WTC11 (cell line): ENCODE data around the gene SYCP2L. TPM values are rescaled to one million over a fixed set of nuclear protein-coding genes. Genes with fewer than 3 reads are reported as not detected.
"Not testable (repeated sequence)": the region's sequence is repeated elsewhere in the genome, so short reads cannot be mapped to it uniquely, and the experiment has no call there.

Source experiments
- ATAC-seq: fragments of 200-7000 bp; cut with Tn5 transposase; 2 replicates; pipeline ENCODE4 v1.10.0; 2021; ENCODE audit warnings: mild to moderate bottlenecking, moderate library complexity
- CTCF ChIA-PET: fragments of 300-600 bp; sonication (Branson Sonifier 250); formaldehyde crosslinking; loops from one replicate; lab custom pipeline; 2021; ENCODE audit warnings: antibody characterized with exemption; lab: Charles Lee
- POLR2A ChIA-PET: fragments of 350-600 bp; sonication (Branson Sonifier 250); formaldehyde crosslinking; loops from one replicate; lab custom pipeline; 2021; ENCODE audit warnings: antibody characterized with exemption; lab: Charles Lee
- DNase-seq: peaks from one replicate; pipeline ENCODE4 v3.0.0; 2021; ENCODE audit warnings: low spot score
- H3K27ac Mint-ChIP-seq: 2 replicates; pipeline ENCODE4 v1.8.0; 2021; ENCODE audit warnings: mixed read lengths
- H3K27me3 Mint-ChIP-seq: 2 replicates; pipeline ENCODE4 v1.8.0; 2021; ENCODE audit warnings: low read depth, mild to moderate bottlenecking, moderate library complexity, mixed read lengths
- H3K36me3 Mint-ChIP-seq: 2 replicates; pipeline ENCODE4 v1.8.0; 2021; ENCODE audit warnings: mixed read lengths
- H3K4me1 Mint-ChIP-seq: 2 replicates; pipeline ENCODE4 v1.8.0; 2022; ENCODE audit warnings: mixed read lengths
- H3K4me3 Mint-ChIP-seq: 2 replicates; pipeline ENCODE4 v1.8.0; 2021; ENCODE audit warnings: mild to moderate bottlenecking, moderate library complexity, mixed read lengths
- H3K9me3 Mint-ChIP-seq: 2 replicates; pipeline ENCODE4 v1.8.0; 2021; ENCODE audit warnings: mixed read lengths
- AFF4 ChIP-seq: sonication (generic); formaldehyde crosslinking; IDR thresholded peaks from 2 replicates; pipeline ENCODE4 v1.8.1; 2023; ENCODE audit warnings: mild to moderate bottlenecking, missing genetic modification reagents, borderline replicate concordance
- ATF2 ChIP-seq: sonication (generic); formaldehyde crosslinking; IDR thresholded peaks from 2 replicates; pipeline ENCODE4 v1.8.1; 2022; ENCODE audit warnings: low read depth, missing genetic modification reagents, borderline replicate concordance
- ATF6 ChIP-seq: sonication (generic); formaldehyde crosslinking; IDR thresholded peaks from 2 replicates; pipeline ENCODE4 v1.8.1; 2023; ENCODE audit warnings: mild to moderate bottlenecking, missing genetic modification reagents
- EMX1 ChIP-seq: fragments of 250-450 bp; sonication (Bioruptor Pico); IDR thresholded peaks from 2 replicates; pipeline ENCODE4 v1.8.0; 2021; ENCODE audit warnings: mild to moderate bottlenecking
- ETV6 ChIP-seq: sonication (generic); formaldehyde crosslinking; IDR thresholded peaks from 2 replicates; pipeline ENCODE4 v1.8.1; 2022; ENCODE audit warnings: mild to moderate bottlenecking, missing genetic modification reagents
- FOXK1 ChIP-seq: sonication (generic); formaldehyde crosslinking; IDR thresholded peaks from 2 replicates; pipeline ENCODE4 v1.8.0; 2022; ENCODE audit warnings: mild to moderate bottlenecking, moderate library complexity, missing genetic modification reagents
- FOXP4 ChIP-seq: sonication (generic); formaldehyde crosslinking; IDR thresholded peaks from 2 replicates; pipeline ENCODE4 v1.8.0; 2022; ENCODE audit warnings: mild to moderate bottlenecking, missing genetic modification reagents
- GTF2I ChIP-seq: fragments of 250-450 bp; sonication (Bioruptor Pico); conservative IDR thresholded peaks from 2 replicates; pipeline ENCODE4 v1.4.0; 2021; ENCODE audit warnings: mild to moderate bottlenecking
- JUN ChIP-seq: sonication (generic); formaldehyde crosslinking; IDR thresholded peaks from 2 replicates; pipeline ENCODE4 v1.8.0; 2023; ENCODE audit warnings: mild to moderate bottlenecking, missing genetic modification reagents
- MLX ChIP-seq: sonication (generic); formaldehyde crosslinking; IDR thresholded peaks from 2 replicates; pipeline ENCODE4 v1.8.1; 2023; ENCODE audit warnings: mild to moderate bottlenecking, missing genetic modification reagents, moderate library complexity
- RORB ChIP-seq: fragments of 250-450 bp; sonication (Bioruptor Pico); IDR thresholded peaks from 2 replicates; pipeline ENCODE4 v1.9.0; 2021; ENCODE audit warnings: mild to moderate bottlenecking
- SMAD4 ChIP-seq: sonication (generic); formaldehyde crosslinking; IDR thresholded peaks from 2 replicates; pipeline ENCODE4 v1.8.0; 2022; ENCODE audit warnings: mild to moderate bottlenecking, missing genetic modification reagents
- STAT6 ChIP-seq: sonication (generic); formaldehyde crosslinking; conservative IDR thresholded peaks from 2 replicates; pipeline ENCODE4 v1.8.1; 2023; ENCODE audit warnings: mild to moderate bottlenecking, low read depth, missing genetic modification reagents, moderate library complexity
- ZBTB21 ChIP-seq: sonication (generic); formaldehyde crosslinking; IDR thresholded peaks from 2 replicates; pipeline ENCODE4 v1.8.1; 2023; ENCODE audit warnings: mild to moderate bottlenecking, missing genetic modification reagents, borderline replicate concordance
- ZNF281 ChIP-seq: sonication (generic); formaldehyde crosslinking; IDR thresholded peaks from 2 replicates; pipeline ENCODE4 v1.8.0; 2023; ENCODE audit warnings: mild to moderate bottlenecking, missing genetic modification reagents
- ZNF425 ChIP-seq: fragments of 250-450 bp; sonication (Bioruptor Pico); conservative IDR thresholded peaks from 2 replicates; pipeline ENCODE4 v1.9.0; 2021; ENCODE audit warnings: mild to moderate bottlenecking
- total RNA-seq: library from RNA; stranded (reverse); gene quantifications from 3 replicates; pipeline ENCODE4 v1.2.3, GENCODE V29; 2021

Gene SYCP2L
- total RNA-seq, 1 experiment from 2014 or later: 5.4 TPM

GRCh38 chr6:10880366-10880765 lies 6.5 kb upstream of the SYCP2L start:
- POLR2A ChIA-PET: no interaction called here
- peaks cover 73% of the 10 kb centered on the region for H3K27me3 Mint-ChIP-seq
- TF ChIP-seq FOXP4 (CRISPR knock-in tag): no peak
- TF ChIP-seq JUN (CRISPR knock-in tag): no peak
- no peak for TF ChIP-seq GTF2I (CRISPR knock-in tag)
- TF ChIP-seq AFF4 (CRISPR knock-in tag): no peak
- TF ChIP-seq MLX (CRISPR knock-in tag): no peak
- no peak for TF ChIP-seq RORB (CRISPR knock-in tag)
- no peak for TF ChIP-seq STAT6 (CRISPR knock-in tag)
- TF ChIP-seq ETV6 (CRISPR knock-in tag): no peak
- no peak for TF ChIP-seq ZNF281 (CRISPR knock-in tag)
- no peak for TF ChIP-seq ATF6
- TF ChIP-seq ZBTB21 (CRISPR knock-in tag): no peak
- no peak for TF ChIP-seq FOXK1 (CRISPR knock-in tag)
- TF ChIP-seq ZNF425 (CRISPR knock-in tag): no peak
- no peak for TF ChIP-seq ATF2
- no peak for TF ChIP-seq SMAD4 (CRISPR knock-in tag)
- TF ChIP-seq EMX1 (CRISPR knock-in tag): no peak
- TF ChIP-seq, all 79 proteins: peak for 0
- no peak for DNase-seq
- Mint-ChIP-seq H3K4me1 (peaks cover 15% of the 10 kb centered on the region), H3K9me3 (no peaks in the 10 kb centered on the region), H3K27ac (no peak overlapping the region), H3K36me3 (no peaks in the 10 kb centered on the region), H3K4me3 (no peak overlapping the region)
- ATAC-seq: no peak
- CTCF ChIA-PET: no interaction called here

GRCh38 chr6:10882253-10882630 lies 4.6 kb upstream of the SYCP2L start:
- DNase-seq, H3K36me3 Mint-ChIP-seq, ATAC-seq, POLR2A ChIA-PET, H3K27ac Mint-ChIP-seq, H3K9me3 Mint-ChIP-seq: not testable (repeated sequence)
- H3K4me1 Mint-ChIP-seq: peaks cover 23% of the 10 kb centered on the region
- peak overlapping the region; percentile 88 for H3K4me3 Mint-ChIP-seq
- CTCF ChIA-PET: interaction anchor here (1.0 to 1.8 kb wide), 4 partner anchors 9 to 187 kb away, joined by 3 to 6 read pairs (median 3); no protein-coding TSS in a partner anchor
- H3K27me3 Mint-ChIP-seq: peaks cover 87% of the 10 kb centered on the region
